Right renal pelvis (tissue), 4 donors: ENCODE data around the gene TMC3. TPM values are rescaled to one million over a fixed set of nuclear protein-coding genes. Genes with fewer than 3 reads are reported as not detected.

Source experiments
- DNase-seq, 4 donors: peaks; one replicate each; pipeline ENCODE4 v3.0.0-alpha.2; 2013; ENCODE audit warnings: low read depth in 4 of 4, low spot score in 3 of 4, missing footprints in 1 of 4
- polyA plus RNA-seq, 4 donors: library from polyadenylated mRNA; unstranded; fragments of 120-200 nt; gene quantifications; one replicate each; pipeline ENCODE4 v1.2.1, GENCODE V29; 2013; ENCODE audit not compliant: insufficient read length in 4 of 4

Gene TMC3
- polyA plus RNA-seq, 4 donors, result 0.10 to 0.20 (median 0.13) TPM

GRCh38 chr15:81301385-81301784 is 72.6 kb downstream of the TMC3 start:
- DNase-seq, result no peak

- DNase-seq, result no peak
Observed at GRCh38 chr15:81299630-81300273, 74.3 kb downstream of the TMC3 start.

- DNase-seq, result no peak
Observed at GRCh38 chr15:81299156-81299555, 74.9 kb downstream of the TMC3 start.

GRCh38 chr15:81298611-81299010 is 75.4 kb downstream of the TMC3 start:
- DNase-seq, result no peak

- DNase-seq, result no peak
Observed at GRCh38 chr15:81297603-81298575, 76.1 kb downstream of the TMC3 start.

GRCh38 chr15:81297147-81297572 is 76.9 kb downstream of the TMC3 start:
- no peak for DNase-seq

GRCh38 chr15:81296673-81297072 is 77.3 kb downstream of the TMC3 start:
- DNase-seq, result no peak

- no peak for DNase-seq
Observed at GRCh38 chr15:81296186-81296585, 77.8 kb downstream of the TMC3 start.

GRCh38 chr15:81295486-81296121 is 78.4 kb downstream of the TMC3 start:
- no peak for DNase-seq

- no peak for DNase-seq
Observed at GRCh38 chr15:81294516-81294880, 79.5 kb downstream of the TMC3 start.

- no peak for DNase-seq
Observed at GRCh38 chr15:81293728-81294515, 80.1 kb downstream of the TMC3 start.

GRCh38 chr15:81292523-81293001 is 81.5 kb downstream of the TMC3 start:
- no peak for DNase-seq

- no peak for DNase-seq
Observed at GRCh38 chr15:81291916-81292522, 82.0 kb downstream of the TMC3 start.

- no peak for DNase-seq
Observed at GRCh38 chr15:81289910-81290309, 84.1 kb downstream of the TMC3 start.

- no peak for DNase-seq
Observed at GRCh38 chr15:81288616-81289015, 85.4 kb downstream of the TMC3 start.

- no peak for DNase-seq
Observed at GRCh38 chr15:81288040-81288439, 86.0 kb downstream of the TMC3 start.

- DNase-seq, result no peak
Observed at GRCh38 chr15:81286621-81287121, 87.3 kb downstream of the TMC3 start.

GRCh38 chr15:81285461-81285860 is 88.6 kb downstream of the TMC3 start:
- no peak for DNase-seq

GRCh38 chr15:81284256-81285031 is 89.6 kb downstream of the TMC3 start:
- no peak for DNase-seq
